Body of pancreas (tissue), 4 donors: ENCODE data around the gene MAPK8IP3.

ENCODE experiments used
- POLR2A ChIP-seq, 3 donors: fragments of 450-650 bp; IDR thresholded peaks; one replicate each; pipeline ENCODE4 v1.6.1; 2016; ENCODE audit warnings: antibody characterized with exemption in 3 of 3, mild to moderate bottlenecking in 2 of 3
- TF ChIP-seq, protein P1 (sequence below), 7 experiments: fragments of 450-650 bp in 4 of 7; fragments of 200-600 bp in 3 of 7; sonication (generic) in 3 of 7; IDR thresholded peaks; one replicate each; pipeline ENCODE4 v1.5.1; 2016 to 2019; ENCODE audit warnings: antibody characterized with exemption in 7 of 7

DNA sequence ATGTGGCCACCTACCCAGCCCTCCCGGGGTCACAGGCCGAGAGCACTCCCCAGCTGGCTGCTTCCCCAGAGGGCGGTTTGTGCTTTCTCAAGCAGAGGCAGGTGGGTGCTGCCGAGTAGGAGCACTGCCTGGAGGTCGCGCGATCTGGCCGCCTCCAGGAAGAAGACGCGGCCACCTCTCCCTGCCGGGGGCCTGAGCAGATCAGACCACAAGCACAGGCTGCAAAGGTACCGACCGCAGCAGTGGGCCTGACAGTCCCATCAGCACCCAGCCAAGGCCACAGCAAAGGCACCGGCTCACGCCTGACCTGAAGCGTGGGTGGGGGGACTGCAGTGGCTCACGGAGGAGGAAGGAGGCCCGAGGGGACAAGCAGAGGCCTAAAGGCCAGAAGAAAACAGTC lies 102.7 kb downstream of the MAPK8IP3 start:
- TF ChIP-seq, protein P1, sequence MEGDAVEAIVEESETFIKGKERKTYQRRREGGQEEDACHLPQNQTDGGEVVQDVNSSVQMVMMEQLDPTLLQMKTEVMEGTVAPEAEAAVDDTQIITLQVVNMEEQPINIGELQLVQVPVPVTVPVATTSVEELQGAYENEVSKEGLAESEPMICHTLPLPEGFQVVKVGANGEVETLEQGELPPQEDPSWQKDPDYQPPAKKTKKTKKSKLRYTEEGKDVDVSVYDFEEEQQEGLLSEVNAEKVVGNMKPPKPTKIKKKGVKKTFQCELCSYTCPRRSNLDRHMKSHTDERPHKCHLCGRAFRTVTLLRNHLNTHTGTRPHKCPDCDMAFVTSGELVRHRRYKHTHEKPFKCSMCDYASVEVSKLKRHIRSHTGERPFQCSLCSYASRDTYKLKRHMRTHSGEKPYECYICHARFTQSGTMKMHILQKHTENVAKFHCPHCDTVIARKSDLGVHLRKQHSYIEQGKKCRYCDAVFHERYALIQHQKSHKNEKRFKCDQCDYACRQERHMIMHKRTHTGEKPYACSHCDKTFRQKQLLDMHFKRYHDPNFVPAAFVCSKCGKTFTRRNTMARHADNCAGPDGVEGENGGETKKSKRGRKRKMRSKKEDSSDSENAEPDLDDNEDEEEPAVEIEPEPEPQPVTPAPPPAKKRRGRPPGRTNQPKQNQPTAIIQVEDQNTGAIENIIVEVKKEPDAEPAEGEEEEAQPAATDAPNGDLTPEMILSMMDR (IDR thresholded peaks at IDR 0.05): no peak
- TF ChIP-seq POLR2A (IDR thresholded peaks at IDR 0.05): no peak
